GM12878 (cell line): Measurements from ENCODE around the gene FKBP7. TPM values are rescaled to one million over a fixed set of nuclear protein-coding genes. Genes with fewer than 3 reads are reported as not detected.

ENCODE experiments used
- BHLHE40 ChIP-seq, 2 experiments: fragments of 450-650 bp in 1 of 2; IDR thresholded peaks; 2 replicates each; pipeline ENCODE4 v1.6.1; 2011 to 2017; ENCODE audit warnings: low read depth in 2 of 2, borderline replicate concordance in 1 of 2, improper control_type of control experiment in 1 of 2, low read length in 1 of 2, mild to moderate bottlenecking in 1 of 2
- E2F8 ChIP-seq: fragments of 450-650 bp; IDR thresholded peaks from 2 replicates; pipeline ENCODE4 v1.6.1; 2018; ENCODE audit warnings: mild to moderate bottlenecking, low read depth, moderate library complexity; ENCODE audit not compliant: partially characterized antibody
- E4F1 ChIP-seq: fragments of 450-650 bp; IDR thresholded peaks from 2 replicates; pipeline ENCODE4 v1.6.1; 2018; ENCODE audit warnings: borderline replicate concordance, mild to moderate bottlenecking; ENCODE audit not compliant: partially characterized antibody
- JUNB ChIP-seq: IDR thresholded peaks from 2 replicates; pipeline ENCODE4 v1.6.1; 2016; ENCODE audit warnings: antibody characterized with exemption, mild to moderate bottlenecking
- LARP7 ChIP-seq: fragments of 450-650 bp; IDR thresholded peaks from 2 replicates; pipeline ENCODE4 v1.6.1; 2017; ENCODE audit warnings: mild to moderate bottlenecking
- USF2 ChIP-seq: IDR thresholded peaks from 2 replicates; pipeline ENCODE4 v1.6.1; 2011; ENCODE audit warnings: low read depth, low read length, improper control_type of control experiment, borderline replicate concordance
- ZNF207 ChIP-seq: fragments of 450-650 bp; IDR thresholded peaks from 2 replicates; pipeline ENCODE4 v1.6.1; 2014; ENCODE audit warnings: antibody characterized with exemption, mild to moderate bottlenecking, borderline replicate concordance
- polyA plus RNA-seq, 11 experiments: library from polyadenylated mRNA; depleted of rRNA in 4 of 11; unstranded in 6 of 11; stranded (reverse) in 5 of 11; fragments of >200 nt; fragmentation: Nextera tagmentation in 4 of 11; fragmentation: Illumina TruSeq in 1 of 11; extraction: Ambion mirVana in 4 of 11; extraction: Trizol in 1 of 11; gene quantifications; 1 replicate in 1 of 11; 2 replicates in 10 of 11; pipeline versions ENCODE4 v1.2.1 to v1.2.3, GENCODE V29; 2011 to 2016; ENCODE audit warnings: inconsistent platforms in 2 of 11, missing spikeins in 2 of 11, low read depth in 1 of 11
- total RNA-seq, 4 experiments: library from RNA; depleted of rRNA in 3 of 4; stranded (reverse); fragments of >200 nt in 3 of 4; fragmentation: Illumina TruSeq in 1 of 4; extraction: Trizol in 1 of 4; gene quantifications; 2 replicates each; pipeline versions ENCODE4 v1.2.1 to v1.2.3, GENCODE V29; 2013 to 2021

The FKBP7 gene
- total and polyA plus RNA-seq, 10 of the 15 experiments (the other 5 are each of a cell fraction or from before 2014, with no cell fraction given): 5.6 to 16.7 (median 12.5) TPM

GRCh38 chr2:178449700-178450523, 28.5 kb downstream of the FKBP7 start (continued):
- TF ChIP-seq ZNF207 (no peak), E4F1 (no peak), BHLHE40 (IDR thresholded peaks at IDR 0.05; ENCODE audit: borderline replicate concordance in 1 of 2, low read depth in 2 of 2, low read length in 1 of 2) (peak; percentile 77 to 81), JUNB (peak; percentile 19; the same call in 1 of the 2 replicates), LARP7 (no peak), USF2 (no peak), E2F8 (no peak)
- TF ChIP-seq, all 136 proteins: peak for 18
